H1 (cell line): ENCODE measurements around the gene USP7. TPM values are rescaled to one million over a fixed set of nuclear protein-coding genes. Genes with fewer than 3 reads are reported as not detected.

Source experiments
- CTCF ChIA-PET: fragments of 300-600 bp; sonication (Branson Sonifier 250); formaldehyde crosslinking; loops from one replicate; lab custom pipeline; 2021; ENCODE audit not compliant: partially characterized antibody; lab: Charles Lee
- POLR2A ChIA-PET: fragments of 300-600 bp; sonication (Branson Sonifier 250); formaldehyde crosslinking; loops from one replicate; lab custom pipeline; 2021; ENCODE audit warnings: inconsistent platforms; ENCODE audit not compliant: partially characterized antibody; lab: Charles Lee
- DNase-seq, 2 experiments: peaks; one replicate each; pipeline versions ENCODE4 v3.0.0 to v3.0.0-alpha.2; 2010 to 2022; ENCODE audit warnings: low spot score in 2 of 2, low read depth in 1 of 2, mixed read lengths in 1 of 2
- FAIRE-seq: peaks from 2 replicates; lab custom pipeline; 2011; peaks lifted over from hg19 to GRCh38; lab: Jason Lieb, UNC
- H2AFZ ChIP-seq: 2 replicates; pipeline ENCODE4 v1.8.1; 2012; ENCODE audit warnings: low read length, inconsistent platforms
- H2AK5ac ChIP-seq: 2 replicates; pipeline ENCODE4 v1.6.1; 2013; ENCODE audit warnings: low read depth, low read length
- H2BK120ac ChIP-seq: replicated peaks from 2 replicates; pipeline ENCODE3; 2013; ENCODE audit warnings: low read depth, low read length, inconsistent platforms
- H2BK12ac ChIP-seq: 2 replicates; pipeline ENCODE4 v1.6.1; 2013; ENCODE audit warnings: low read depth, low read length
- H2BK15ac ChIP-seq: 2 replicates; pipeline ENCODE4 v1.6.1; 2013; ENCODE audit warnings: low read length
- H2BK20ac ChIP-seq: 2 replicates; pipeline ENCODE4 v1.6.1; 2013; ENCODE audit warnings: low read length
- H2BK5ac ChIP-seq: 2 replicates; pipeline ENCODE4 v1.6.1; 2013; ENCODE audit warnings: low read depth, low read length
- H3K14ac ChIP-seq: 2 replicates; pipeline ENCODE4 v1.6.1; 2013; ENCODE audit warnings: inconsistent platforms; ENCODE audit not compliant: insufficient read length
- H3K18ac ChIP-seq: 2 replicates; pipeline ENCODE4 v1.6.1; 2013; ENCODE audit warnings: low read length; ENCODE audit errors: extremely low read depth
- H3K23ac ChIP-seq: 2 replicates; pipeline ENCODE4 v1.6.1; 2013; ENCODE audit warnings: inconsistent platforms; ENCODE audit not compliant: insufficient read length
- H3K23me2 ChIP-seq: 2 replicates; pipeline ENCODE4 v1.6.1; 2013; ENCODE audit warnings: low read depth, low read length
- H3K27ac ChIP-seq: 2 replicates; pipeline ENCODE4 v1.6.1; 2011; ENCODE audit warnings: low read depth, low read length, inconsistent platforms
- H3K27me3 ChIP-seq, 4 experiments: replicated peaks in 1 of 4; 1 replicate in 1 of 4; 2 replicates in 3 of 4; pipeline versions ENCODE4 v1.6.1 to v1.8.1; 2011 to 2013; ENCODE audit warnings: low read length in 3 of 4, mild to moderate bottlenecking in 3 of 4, inconsistent platforms in 2 of 4, mixed read lengths in 2 of 4, moderate library complexity in 1 of 4; ENCODE audit not compliant: control insufficient read depth in 3 of 4, insufficient read depth in 3 of 4; ENCODE audit errors: extremely low read depth in 1 of 4
- H3K36me3 ChIP-seq, 4 experiments: 2 replicates each; pipeline versions ENCODE4 v1.6.1 to v1.8.1; 2011 to 2013; ENCODE audit warnings: mild to moderate bottlenecking in 4 of 4, low read length in 3 of 4, moderate library complexity in 2 of 4, control low read depth in 1 of 4, inconsistent platforms in 1 of 4; ENCODE audit not compliant: insufficient read depth in 4 of 4, control insufficient read depth in 2 of 4
- H3K4ac ChIP-seq: replicated peaks from 2 replicates; pipeline ENCODE3; 2013; ENCODE audit warnings: low read length, low read depth, mixed read lengths, inconsistent platforms; ENCODE audit not compliant: insufficient read length
- H3K4me1 ChIP-seq, 4 experiments: replicated peaks in 1 of 4; 1 replicate in 1 of 4; 2 replicates in 3 of 4; pipeline versions ENCODE4 v1.6.1 to v1.8.1; 2011 to 2013; ENCODE audit warnings: low read length in 3 of 4, inconsistent platforms in 2 of 4, mixed read lengths in 1 of 4; ENCODE audit not compliant: insufficient read depth in 4 of 4, control insufficient read depth in 3 of 4
- H3K4me2 ChIP-seq, 2 experiments: 2 replicates each; pipeline versions ENCODE4 v1.6.1 to v1.8.1; 2011 to 2013; ENCODE audit warnings: low read depth in 2 of 2, low read length in 2 of 2, control low read depth in 1 of 2, inconsistent platforms in 1 of 2, mild to moderate bottlenecking in 1 of 2; ENCODE audit not compliant: insufficient read depth in 1 of 2
- H3K4me3 ChIP-seq, 4 experiments: fragments of 200-600, 300-600 bp in 1 of 4; sonication (generic), shearing (Covaris generic), sonication (Bioruptor Twin) in 1 of 4; 2 replicates each; pipeline versions ENCODE4 v1.5.1 to v1.8.1; 2011 to 2016; ENCODE audit warnings: low read length in 4 of 4, low read depth in 3 of 4, control low read depth in 2 of 4, inconsistent platforms in 2 of 4, mild to moderate bottlenecking in 2 of 4, mixed read lengths in 1 of 4, moderate library complexity in 1 of 4; ENCODE audit not compliant: insufficient read depth in 2 of 4; ENCODE audit errors: extremely low read depth in 1 of 4
- H3K56ac ChIP-seq: replicated peaks from 2 replicates; pipeline ENCODE3; 2013; ENCODE audit warnings: low read depth, mild to moderate bottlenecking, mixed read lengths, low read length, inconsistent platforms; ENCODE audit not compliant: insufficient read length
- H3K79me1 ChIP-seq: 2 replicates; pipeline ENCODE4 v1.6.1; 2013; ENCODE audit warnings: low read depth, low read length, control low read depth
- H3K79me2 ChIP-seq, 2 experiments: 2 replicates each; pipeline versions ENCODE4 v1.6.1 to v1.8.1; 2012 to 2013; ENCODE audit warnings: low read length in 2 of 2, mild to moderate bottlenecking in 2 of 2, inconsistent platforms in 1 of 2; ENCODE audit not compliant: insufficient read depth in 2 of 2, control insufficient read depth in 1 of 2
- H3K9ac ChIP-seq, 4 experiments: replicated peaks in 1 of 4; 1 replicate in 1 of 4; 2 replicates in 3 of 4; pipeline versions ENCODE4 v1.6.1 to v1.8.1; 2011 to 2013; ENCODE audit warnings: low read depth in 3 of 4, low read length in 3 of 4, control low read depth in 2 of 4, mild to moderate bottlenecking in 2 of 4, moderate library complexity in 2 of 4, inconsistent platforms in 1 of 4; ENCODE audit errors: extremely low read depth in 1 of 4
- H3K9me3 ChIP-seq, 2 experiments: 2 replicates each; pipeline versions ENCODE4 v1.6.1 to v1.8.1; 2012 to 2013; ENCODE audit warnings: mild to moderate bottlenecking in 2 of 2, moderate library complexity in 2 of 2, control low read depth in 1 of 2, inconsistent platforms in 1 of 2, low read depth in 1 of 2, low read length in 1 of 2, mixed read lengths in 1 of 2; ENCODE audit not compliant: insufficient read depth in 2 of 2
- H4K20me1 ChIP-seq, 2 experiments: replicated peaks in 1 of 2; 2 replicates each; pipeline versions ENCODE3 to v1.8.1; 2011 to 2013; ENCODE audit warnings: inconsistent platforms in 2 of 2, low read length in 2 of 2, mild to moderate bottlenecking in 1 of 2; ENCODE audit not compliant: insufficient read depth in 2 of 2, control insufficient read depth in 1 of 2
- H4K5ac ChIP-seq: 2 replicates; pipeline ENCODE4 v1.6.1; 2013; ENCODE audit warnings: low read length, low read depth, mixed read lengths, inconsistent platforms; ENCODE audit not compliant: insufficient read length
- H4K8ac ChIP-seq: 2 replicates; pipeline ENCODE4 v1.8.0; 2013; ENCODE audit warnings: mild to moderate bottlenecking, moderate library complexity, low read length, inconsistent platforms; ENCODE audit not compliant: insufficient read depth; ENCODE audit errors: extremely low read depth
- H4K91ac ChIP-seq: replicated peaks from 2 replicates; pipeline ENCODE3; 2013; ENCODE audit warnings: low read length, mixed read lengths, inconsistent platforms; ENCODE audit not compliant: insufficient read length
- BCL11A ChIP-seq, 2 experiments: IDR thresholded peaks; one replicate each; pipeline ENCODE4 v1.6.1; 2011; ENCODE audit warnings: low read depth in 2 of 2, low read length in 2 of 2, mild to moderate bottlenecking in 2 of 2
- BRCA1 ChIP-seq: IDR thresholded peaks from 2 replicates; pipeline ENCODE4 v1.6.1; 2012; ENCODE audit warnings: low read depth, low read length, improper control_type of control experiment
- EGR1 ChIP-seq: IDR thresholded peaks from 2 replicates; pipeline ENCODE4 v1.6.1; 2011; ENCODE audit warnings: low read depth, low read length, borderline replicate concordance
- EZH2 ChIP-seq: fragments of 200-600 bp; sonication (generic); IDR thresholded peaks from 2 replicates; pipeline ENCODE4 v1.7.1; 2012; ENCODE audit warnings: low read depth, mild to moderate bottlenecking, moderate library complexity, low read length, inconsistent platforms; ENCODE audit not compliant: severe bottlenecking
- GTF2F1 ChIP-seq: IDR thresholded peaks from 2 replicates; pipeline ENCODE4 v1.6.1; 2012; ENCODE audit warnings: low read depth, low read length, improper control_type of control experiment, borderline replicate concordance
- NRF1 ChIP-seq: IDR thresholded peaks from 2 replicates; pipeline ENCODE4 v1.6.1; 2011; ENCODE audit warnings: mild to moderate bottlenecking, low read depth, low read length, improper control_type of control experiment
- RXRA ChIP-seq: IDR thresholded peaks from 2 replicates; pipeline ENCODE4 v1.6.1; 2011; ENCODE audit warnings: low read depth, mild to moderate bottlenecking, low read length, moderate library complexity; ENCODE audit not compliant: insufficient read depth
- SIX5 ChIP-seq: IDR thresholded peaks from 2 replicates; pipeline ENCODE4 v1.6.1; 2011; ENCODE audit warnings: mild to moderate bottlenecking, low read depth, low read length
- SP2 ChIP-seq: IDR thresholded peaks from 2 replicates; pipeline ENCODE4 v1.6.1; 2012; ENCODE audit warnings: mild to moderate bottlenecking, low read length, inconsistent platforms
- SP4 ChIP-seq: IDR thresholded peaks from 2 replicates; pipeline ENCODE4 v1.6.1; 2012; ENCODE audit warnings: low read length, inconsistent platforms
- SRF ChIP-seq: IDR thresholded peaks from 2 replicates; pipeline ENCODE4 v1.6.1; 2011; ENCODE audit warnings: mild to moderate bottlenecking, low read depth, low read length, moderate library complexity
- SUZ12 ChIP-seq: fragments of 200-600 bp; sonication (generic); IDR thresholded peaks from 2 replicates; pipeline ENCODE4 v1.6.1; 2012; ENCODE audit warnings: mild to moderate bottlenecking, inconsistent platforms, low read length, moderate library complexity, mixed read lengths
- TAF1 ChIP-seq: IDR thresholded peaks from 2 replicates; pipeline ENCODE4 v1.6.1; 2011; ENCODE audit warnings: mild to moderate bottlenecking, low read depth, low read length
- TAF7 ChIP-seq: optimal IDR thresholded peaks from 2 replicates; pipeline ENCODE3; 2011; ENCODE audit warnings: low read depth, mild to moderate bottlenecking, inconsistent platforms, low read length, moderate library complexity, borderline replicate concordance
- ZNF274 ChIP-seq: IDR thresholded peaks from 2 replicates; pipeline ENCODE4 v1.7.0; 2012; ENCODE audit warnings: low read length, borderline replicate concordance; ENCODE audit errors: extremely low read depth
- WGBS, 2 experiments: shearing (Covaris generic) in 1 of 2; methylation state at CpG; one replicate each; pipeline versions ENCODE4 v1.1.6 to v1.1.7; 2013 to 2015; ENCODE audit warnings: low lambda C conversion rate in 2 of 2, mixed read lengths in 2 of 2, inconsistent platforms in 1 of 2, low coverage in 1 of 2, missing lambda C conversion rate in 1 of 2; ENCODE audit not compliant: insufficient replicate concordance in 2 of 2, insufficient coverage in 1 of 2, insufficient read length in 1 of 2; ENCODE audit errors: extremely low coverage in 1 of 2, missing lambda C conversion rate in 1 of 2; 5-methylcytosine and 5-hydroxymethylcytosine counted together
- polyA plus RNA-seq, 7 experiments: library from polyadenylated mRNA; depleted of rRNA in 3 of 7; stranded (reverse) in 5 of 7; unstranded in 2 of 7; fragments of >200 nt in 5 of 7; fragments of 200-250 nt in 2 of 7; gene quantifications; 1 replicate in 5 of 7; 2 replicates in 1 of 7; 4 replicates in 1 of 7; pipeline versions ENCODE4 v1.2.1 to v1.2.3, GENCODE V29; 2011 to 2013; ENCODE audit warnings: missing spikeins in 2 of 7, mixed read lengths in 2 of 7
- total RNA-seq: library from RNA; stranded (reverse); fragmentation: NEBNext Ultra II Directional; extraction: Animal tissue kit (Norgen Biotek cat#: 25700); gene quantifications from 2 replicates; pipeline ENCODE4 v1.2.1, GENCODE V29; 2021
- TF ChIP-seq, protein P1 (sequence below): IDR thresholded peaks from 2 replicates; pipeline ENCODE4 v1.6.1; 2012; ENCODE audit warnings: inconsistent platforms

The USP7 gene
- total and polyA plus RNA-seq, 2 of the 8 experiments (the other 6 are each of a cell fraction or from before 2014, with no cell fraction given): 21.3 to 211 TPM

DNA sequence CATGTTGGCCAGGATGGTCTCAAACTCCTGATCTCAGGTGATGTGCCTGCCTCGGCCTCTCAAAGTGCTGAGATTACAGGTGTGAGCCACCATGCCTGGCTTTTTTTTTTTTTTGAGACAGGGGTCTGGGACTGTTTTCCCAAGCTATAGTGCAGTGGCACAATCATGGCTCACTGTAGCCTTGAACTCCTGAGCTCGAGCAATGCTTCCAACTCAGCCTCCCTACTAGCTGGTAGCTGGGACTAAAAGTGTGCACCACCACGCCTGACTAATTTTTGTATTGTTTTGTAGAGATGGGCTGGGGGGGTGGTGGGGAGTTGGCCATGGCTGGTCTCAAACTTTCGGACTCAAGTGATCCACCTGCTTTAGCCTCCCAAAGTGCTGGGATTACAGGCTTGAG lies 36.1 kb upstream of the USP7 start:
- Histone ChIP-seq H3K4me3 (no peak overlapping the region), H3K23ac (no peak overlapping the region), H3K4ac (no peak overlapping the region), H3K27me3 (no peaks in the 10 kb centered on the region), H2AFZ (no peak overlapping the region), H3K36me3 (no peaks in the 10 kb centered on the region), H4K8ac (no peak overlapping the region), H2AK5ac (no peak overlapping the region), H4K91ac (no peak overlapping the region), H2BK5ac (no peak overlapping the region), H3K56ac (no peak overlapping the region), H4K5ac (no peak overlapping the region), H3K79me1 (no peaks in the 10 kb centered on the region), H3K18ac (no peak overlapping the region), H3K9me3 (no peaks in the 10 kb centered on the region), H3K9ac (no peak overlapping the region), H2BK15ac (no peak overlapping the region), H4K20me1 (no peaks in the 10 kb centered on the region), H3K4me1 (no peaks in the 10 kb centered on the region), H3K23me2 (no peaks in the 10 kb centered on the region), H3K4me2 (no peak overlapping the region), H2BK120ac (no peak overlapping the region), H2BK12ac (no peak overlapping the region), H3K79me2 (no peaks in the 10 kb centered on the region), H3K14ac (no peak overlapping the region), H3K27ac (no peak overlapping the region), H2BK20ac (no peak overlapping the region)
- ChIA-PET POLR2A (no interaction called here), CTCF (interaction anchor here (0.7 to 2.0 kb wide), 6 partner anchors 9 to 372 kb away, joined by 3 to 15 read pairs (median 4); no protein-coding TSS in a partner anchor)
- DNase-seq: no peak
- no peak for FAIRE-seq
- WGBS, 2 experiments: 59% methylated on average over 4 of the region's 4 CpGs; no CpG with 5 or more reads in 1 of the 2 experiments
- TF ChIP-seq SP4 (no peak), SRF (no peak), BCL11A (IDR thresholded peaks at IDR 0.05; ENCODE audit: low read depth in 2 of 2, low read length in 2 of 2) (no peak), SUZ12 (no peak), NRF1 (no peak), EGR1 (no peak), SIX5 (no peak), EZH2 (no peak), TAF7 (no peak), ZNF274 (no peak), TAF1 (no peak), BRCA1 (no peak), GTF2F1 (no peak), RXRA (no peak), SP2 (no peak)
- TF ChIP-seq, protein P1, sequence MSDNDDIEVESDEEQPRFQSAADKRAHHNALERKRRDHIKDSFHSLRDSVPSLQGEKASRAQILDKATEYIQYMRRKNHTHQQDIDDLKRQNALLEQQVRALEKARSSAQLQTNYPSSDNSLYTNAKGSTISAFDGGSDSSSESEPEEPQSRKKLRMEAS: no peak
